NCI-H1105 treated with DMSO at 0.1 percent for 48 hours (cell line): ENCODE results near the gene PFKL.
A peak's percentile ranks its signal among the peaks of the same experiment; 100 is the strongest.
"Not testable (repeated sequence)": the region's sequence is repeated elsewhere in the genome, so short reads cannot be mapped to it uniquely, and the experiment has no call there.

Source experiments
- DNase-seq: peaks from one replicate; lab custom pipeline; 2025; lab: John Stamatoyannopoulos, UW

Gene PFKL

GRCh38 chr21:44329086-44329889 is 29.4 kb downstream of the PFKL start:
- DNase-seq: no peak

DNA sequence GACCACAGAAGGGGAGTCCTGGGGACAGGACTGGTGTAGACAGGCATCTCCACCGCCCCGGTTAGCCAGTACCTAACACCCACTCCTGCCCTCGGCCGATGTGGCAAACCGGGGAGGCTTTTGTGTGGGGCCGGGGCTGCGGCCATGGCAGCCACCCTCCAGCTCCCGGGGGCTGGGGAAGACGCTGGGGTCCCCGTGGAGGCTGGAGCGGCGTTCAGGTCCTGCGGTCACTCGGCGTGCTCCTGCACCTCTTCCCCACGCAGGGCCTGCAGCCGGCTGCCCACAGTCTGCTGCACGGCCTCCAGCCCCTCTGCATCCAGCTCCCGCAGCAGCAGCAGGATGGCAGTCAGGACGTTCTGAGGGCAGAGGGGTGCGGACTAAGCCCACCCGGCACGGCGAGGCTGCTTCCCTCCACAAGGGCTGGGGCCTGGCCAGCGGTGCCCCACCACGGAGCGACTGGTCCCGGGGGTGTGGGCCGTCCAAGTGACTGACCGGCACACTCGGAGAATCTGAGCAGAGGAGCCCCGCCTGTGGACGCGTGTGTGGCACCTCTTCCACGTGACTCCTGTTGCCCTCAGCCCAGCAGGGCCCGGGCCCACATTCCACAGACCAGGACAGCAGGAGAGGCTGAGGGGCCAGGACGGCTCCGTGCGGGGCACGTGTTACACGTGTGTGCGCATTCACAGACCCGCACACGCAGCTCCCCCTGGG is 30.3 kb downstream of the PFKL start:
- DNase-seq: no peak

DNA sequence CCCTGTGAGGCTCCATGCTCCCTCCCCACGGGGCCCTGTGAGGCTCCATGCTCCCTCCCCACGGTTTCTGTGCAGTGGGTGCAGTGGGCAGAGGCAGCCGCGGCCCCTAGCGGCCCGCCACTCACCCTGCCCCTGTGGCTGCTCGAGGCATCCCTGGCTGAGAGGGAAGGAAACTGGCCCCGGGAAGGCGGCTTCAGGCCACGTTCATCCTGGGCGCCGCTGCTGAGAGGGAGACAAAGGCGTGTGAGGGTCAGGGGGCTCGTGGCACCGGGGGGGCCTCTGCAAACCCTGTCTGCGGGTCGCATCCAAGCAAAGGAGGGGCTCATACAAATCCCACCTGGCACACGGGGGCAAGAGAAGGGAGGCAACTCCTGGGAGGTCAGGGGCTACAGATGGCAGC is 30.8 kb downstream of the PFKL start:
- no peak for DNase-seq

- no peak for DNase-seq
These were observed 31.4 kb downstream of the PFKL start for GRCh38 chr21:44331209-44331608.

GRCh38 chr21:44331650-44332307 is 31.9 kb downstream of the PFKL start:
- DNase-seq: no peak

DNA sequence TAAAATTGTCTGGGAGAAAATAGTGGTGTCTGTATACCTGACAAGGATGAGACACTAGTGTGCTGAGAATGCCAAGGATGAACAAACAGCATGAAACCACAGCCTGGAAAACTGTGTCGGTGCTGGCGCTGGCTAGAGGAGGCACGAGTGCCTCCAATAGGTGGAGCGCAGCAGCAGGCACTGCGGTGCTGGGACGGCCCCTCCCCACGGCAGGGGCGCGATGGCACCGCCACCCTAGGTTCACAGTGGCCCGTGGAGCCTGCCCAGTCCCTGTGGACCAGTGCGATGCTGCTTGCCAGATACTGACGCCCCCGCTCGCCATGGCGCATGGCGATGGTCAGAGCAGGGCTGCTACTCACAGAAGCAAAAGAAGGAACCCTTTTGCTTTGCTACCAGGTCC is 32.5 kb downstream of the PFKL start:
- DNase-seq: no peak

DNA sequence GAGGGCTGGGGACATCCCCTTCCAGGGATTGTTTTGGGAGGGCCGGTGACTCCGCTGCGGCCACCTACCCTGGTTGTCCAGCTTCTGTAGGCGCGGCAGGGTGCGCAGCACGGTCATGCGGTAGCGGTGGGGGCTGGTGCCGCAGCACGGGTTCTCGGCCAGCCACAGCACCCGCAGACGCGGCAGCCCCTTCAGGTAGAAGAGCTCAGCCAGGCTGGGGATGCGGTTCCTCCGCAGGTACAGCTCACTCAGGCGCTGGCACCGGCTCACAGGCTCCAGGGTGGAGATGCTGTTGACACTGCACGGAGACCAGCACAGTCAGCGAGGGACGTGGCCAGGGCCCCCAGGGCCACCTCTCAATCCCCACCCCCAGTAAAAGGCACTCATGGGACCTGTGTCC is 33.1 kb downstream of the PFKL start:
- no peak for DNase-seq

DNA sequence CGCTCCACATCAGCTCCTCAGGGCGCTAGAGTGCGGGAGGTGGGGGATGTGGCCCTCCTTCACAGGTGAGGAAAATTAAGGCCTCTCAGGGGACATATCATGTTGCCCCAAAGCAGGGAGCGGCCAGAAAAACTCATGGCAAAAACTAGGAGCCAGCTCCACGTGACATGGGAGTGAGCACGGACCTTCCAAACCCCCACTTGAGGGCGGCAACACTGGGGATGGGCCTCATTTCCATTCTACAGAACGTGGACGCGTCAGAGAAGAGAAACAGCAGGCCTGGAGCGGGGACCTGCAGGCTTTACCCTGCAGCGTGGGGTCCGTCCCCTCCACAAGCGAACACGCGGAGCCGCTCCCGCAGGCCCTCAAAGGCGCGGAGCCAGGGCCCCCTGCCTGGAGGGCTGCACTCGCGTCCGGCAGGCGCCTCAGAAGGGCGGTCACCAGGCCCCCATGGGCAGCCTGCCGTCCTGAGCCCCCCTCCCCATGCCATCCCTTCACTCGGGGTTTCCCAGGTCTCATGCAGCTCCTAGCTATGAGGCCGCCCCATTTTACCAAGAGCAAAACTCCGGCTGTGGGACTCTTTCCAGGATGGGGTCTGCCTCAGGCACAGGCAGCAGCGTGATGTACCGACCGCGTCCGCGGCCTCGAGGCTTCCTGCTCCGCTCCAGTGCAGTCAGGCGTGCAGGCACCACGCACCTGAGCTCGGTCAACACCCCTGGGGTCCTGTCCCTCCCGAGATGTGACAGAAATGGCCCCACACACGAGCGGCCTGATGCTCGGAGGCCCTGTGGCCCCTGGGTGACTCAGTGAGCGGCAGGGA is 33.9 kb downstream of the PFKL start:
- DNase-seq: no peak

DNA sequence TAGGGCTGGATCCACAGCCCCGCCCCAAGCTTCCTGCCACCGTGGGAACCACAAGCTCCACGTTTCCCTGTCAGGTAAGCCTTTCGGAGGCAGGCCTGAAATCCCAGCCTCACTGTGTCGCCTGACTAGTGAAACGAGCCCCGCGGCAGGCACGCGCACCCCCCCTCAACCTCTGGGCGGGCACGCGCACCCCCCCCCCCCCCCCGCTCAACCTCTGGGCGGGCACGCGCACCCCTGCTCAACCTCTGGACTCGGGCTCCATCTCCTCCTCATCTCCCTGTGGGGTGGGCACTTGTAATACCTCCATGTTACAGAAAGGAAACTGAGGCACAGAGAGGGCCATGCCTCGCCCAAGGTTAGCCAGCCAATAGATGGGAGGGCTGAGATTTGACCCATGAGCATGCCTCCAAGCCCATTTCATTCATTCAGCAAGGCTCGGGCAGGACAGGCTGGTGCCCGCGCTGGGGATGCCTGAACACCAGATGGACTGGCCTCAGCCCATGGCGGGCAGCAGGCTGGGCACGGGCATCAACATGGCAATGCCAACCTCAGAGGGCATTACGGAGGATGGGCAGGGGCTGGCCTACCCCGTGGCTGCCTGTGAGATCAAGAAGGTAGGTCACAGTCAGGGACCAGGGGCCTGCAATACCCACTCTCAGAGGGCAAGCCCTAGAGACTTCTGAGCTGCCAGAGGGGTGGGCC is 34.6 kb downstream of the PFKL start:
- no peak for DNase-seq

GRCh38 chr21:44335266-44336059 is 35.6 kb downstream of the PFKL start:
- no peak for DNase-seq

- DNase-seq: no peak
These were observed 37.6 kb downstream of the PFKL start for GRCh38 chr21:44337449-44337848.

GRCh38 chr21:44337941-44338895 is 38.4 kb downstream of the PFKL start:
- DNase-seq: peak; percentile 59

DNA sequence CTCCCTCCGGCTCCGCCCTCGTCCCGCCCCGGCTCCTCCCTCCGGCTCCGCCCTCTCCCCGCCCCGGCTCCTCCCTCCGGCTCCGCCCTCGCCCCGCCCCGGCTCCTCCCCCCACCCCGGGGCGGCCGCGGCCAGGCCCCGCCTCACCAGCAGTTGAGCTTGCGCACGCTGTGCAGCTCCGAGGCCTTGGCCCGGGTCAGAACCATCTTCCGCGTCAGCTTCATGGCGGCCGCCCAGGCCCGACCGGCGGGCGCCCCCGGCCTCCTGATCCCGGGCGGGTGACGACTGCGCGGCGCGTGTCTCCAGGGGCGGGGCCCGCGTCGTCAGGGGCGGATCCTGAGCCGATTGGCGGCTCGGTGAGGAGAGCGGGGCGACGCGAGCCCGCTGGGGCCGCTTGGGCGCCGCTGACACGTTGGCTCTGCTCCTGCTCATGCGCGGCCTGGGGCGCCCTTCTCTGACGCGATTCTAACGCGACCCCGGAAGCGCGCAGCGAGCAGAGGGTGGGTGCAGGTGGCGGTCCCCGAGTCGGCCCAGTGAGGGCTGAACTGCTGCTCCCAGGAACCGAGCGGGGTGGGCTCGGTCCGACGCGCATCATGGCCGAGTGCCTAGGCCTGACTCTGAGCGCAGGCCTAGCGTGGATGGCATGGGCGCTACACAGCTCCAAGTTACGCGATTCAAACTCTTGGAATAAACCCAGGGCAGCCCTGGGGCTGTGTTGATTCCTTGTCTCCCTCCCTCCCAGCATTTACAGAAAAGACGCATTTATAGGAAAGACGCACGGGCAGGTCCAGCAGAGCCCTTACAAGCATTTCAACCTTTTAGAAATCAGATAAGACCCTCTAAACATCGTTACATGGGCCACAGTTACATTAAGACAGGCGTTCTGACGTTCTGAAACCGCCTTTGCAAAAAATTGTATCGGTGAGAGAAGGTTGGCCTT is 39.4 kb downstream of the PFKL start, which contains the start of gene CFAP410:
TSS of gene CFAP410 (minus strand) at position 420 of the 940 bp plus-strand sequence. CDS start at position 224, 196 bp downstream.
- DNase-seq: peak; percentile 93

DNA sequence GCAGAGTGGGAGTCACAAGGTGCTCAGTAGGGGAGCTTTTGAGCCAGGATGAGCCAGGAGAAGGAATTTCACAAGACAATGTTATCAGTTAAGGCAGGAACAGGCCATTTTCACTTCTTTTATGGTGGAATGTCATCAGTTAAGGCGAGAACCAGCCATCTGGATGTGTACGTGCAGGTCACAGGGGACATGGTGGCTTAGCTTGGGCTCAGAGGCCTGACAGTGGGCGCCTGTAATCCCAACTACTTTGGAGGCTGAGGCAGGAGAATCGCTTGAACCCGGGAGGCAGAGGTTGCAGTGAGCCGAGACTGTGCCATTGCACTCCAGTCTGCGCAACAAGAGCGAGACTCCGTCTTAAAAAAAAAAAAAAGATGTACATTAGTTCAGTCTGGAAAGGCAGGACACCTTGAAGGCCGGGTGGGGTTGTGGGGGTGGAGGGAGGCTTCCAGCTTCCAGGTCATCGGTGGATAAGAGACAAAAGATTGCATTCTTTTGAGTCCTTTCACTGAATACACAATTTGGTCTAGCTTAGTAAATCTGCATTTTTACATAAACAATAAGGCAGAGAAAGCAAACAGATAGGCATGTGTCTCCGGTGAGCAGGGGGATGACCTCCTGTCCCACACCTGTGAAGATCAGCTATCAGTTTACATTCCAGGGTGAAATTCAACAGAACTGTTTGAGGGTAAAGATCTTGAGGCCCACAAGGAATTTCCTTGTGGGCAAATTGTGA is 42.0 kb downstream of the PFKL start:
- DNase-seq: not testable (repeated sequence)

DNA sequence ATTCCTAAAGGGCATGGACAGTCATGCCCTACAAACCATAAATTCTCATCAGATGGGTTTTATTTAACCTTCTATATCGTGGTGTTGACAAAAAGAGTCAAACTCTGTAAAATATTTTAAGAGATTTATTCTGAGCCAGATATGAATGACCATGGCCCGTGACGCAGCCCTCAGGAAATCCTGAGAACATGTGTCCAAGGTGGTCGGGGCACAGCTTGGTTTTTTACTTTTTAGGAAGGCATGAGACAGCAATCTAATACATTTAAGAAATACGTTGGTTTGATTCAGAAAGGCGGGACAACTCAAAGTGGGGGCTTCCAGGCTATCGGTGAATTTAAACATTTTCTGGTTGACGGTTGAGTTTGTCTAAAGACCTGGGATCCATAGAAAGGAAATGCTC is 43.1 kb downstream of the PFKL start:
- DNase-seq: not testable (repeated sequence)

GRCh38 chr21:44344541-44345183 is 44.8 kb downstream of the PFKL start:
- no peak for DNase-seq

- no peak for DNase-seq
These were observed 45.6 kb downstream of the PFKL start for GRCh38 chr21:44345495-44345894.
